HG03175 (cell line): ENCODE measurements around the gene NDUFA11.
A peak's percentile ranks its signal among the peaks of the same experiment; 100 is the strongest.

Experiments used
- ATAC-seq: cut with Tn5 transposase; IDR thresholded peaks from one replicate; pipeline ENCODE4 v1.9.1; 2021; ENCODE audit warnings: mild to moderate bottlenecking, moderate library complexity; ENCODE audit not compliant: unreplicated experiment

NDUFA11 gene

GRCh38 chr19:5910638-5910907 is 7.0 kb upstream of the NDUFA11 start:
- no peak for ATAC-seq

GRCh38 chr19:5908773-5909442 is 5.3 kb upstream of the NDUFA11 start:
- no peak for ATAC-seq

- no peak for ATAC-seq
Measured at GRCh38 chr19:5907241-5907640, 3.7 kb upstream of the NDUFA11 start.

GRCh38 chr19:5905114-5905778 is 1.7 kb upstream of the NDUFA11 start:
- ATAC-seq: no peak

GRCh38 chr19:5904352-5905113 is 943 bp upstream of the NDUFA11 start, which contains the start of gene VMAC:
Gene VMAC, plus strand, starts transcription at chr19:5904872. Its CDS starts 19 bp downstream, at chr19:5904891.
- ATAC-seq: peak; percentile 81

- no peak for ATAC-seq
Measured at GRCh38 chr19:5903056-5903623, 450 bp downstream of the NDUFA11 start.

GRCh38 chr19:5900976-5901375 is 2.6 kb downstream of the NDUFA11 start:
- ATAC-seq: no peak

- no peak for ATAC-seq
Measured at GRCh38 chr19:5899728-5900526, 3.7 kb downstream of the NDUFA11 start.

- ATAC-seq: no peak
Measured at GRCh38 chr19:5897189-5897969, 6.2 kb downstream of the NDUFA11 start.

GRCh38 chr19:5896365-5897076 is 7.1 kb downstream of the NDUFA11 start:
- no peak for ATAC-seq

GRCh38 chr19:5895890-5896289 is 7.7 kb downstream of the NDUFA11 start:
- no peak for ATAC-seq

- no peak for ATAC-seq
Measured at GRCh38 chr19:5895409-5895808, 8.2 kb downstream of the NDUFA11 start.

- no peak for ATAC-seq
Measured at GRCh38 chr19:5894704-5895349, 8.8 kb downstream of the NDUFA11 start.

- ATAC-seq: no peak
Measured at GRCh38 chr19:5893907-5894703, 9.5 kb downstream of the NDUFA11 start.

- ATAC-seq: no peak
Measured at GRCh38 chr19:5893296-5893903, 10.2 kb downstream of the NDUFA11 start.

- no peak for ATAC-seq
Measured at GRCh38 chr19:5892772-5893275, 10.8 kb downstream of the NDUFA11 start.

- no peak for ATAC-seq
Measured at GRCh38 chr19:5891938-5892771, 11.4 kb downstream of the NDUFA11 start.
